BJ (cell line): Measurements from ENCODE around the gene MFAP3. TPM values are rescaled to one million over a fixed set of nuclear protein-coding genes. Genes with fewer than 3 reads are reported as not detected.
A peak's percentile ranks its signal among the peaks of the same experiment; 100 is the strongest.

Experiments used
- CTCF ChIA-PET: fragments of 350-600 bp; formaldehyde crosslinking; extraction: SDS; loops from one replicate; lab custom pipeline; 2021; ENCODE audit warnings: antibody characterized with exemption, inconsistent platforms; lab: Yijun Ruan, JAX
- POLR2A ChIA-PET: fragments of 300-600 bp; sonication (Branson Sonifier 250); formaldehyde crosslinking; extraction: SDS; loops from one replicate; lab custom pipeline; 2021; ENCODE audit warnings: antibody characterized with exemption; lab: Charles Lee
- DNase-seq: peaks from one replicate; pipeline ENCODE4 v3.0.0-alpha.2; 2011; ENCODE audit warnings: low read depth
- H3K27me3 ChIP-seq: 2 replicates; pipeline ENCODE4 v1.6.0; 2011; ENCODE audit warnings: low read length; ENCODE audit not compliant: control insufficient read depth, insufficient read depth
- H3K36me3 ChIP-seq: 2 replicates; pipeline ENCODE4 v1.5.1; 2011; ENCODE audit warnings: low read length; ENCODE audit not compliant: control insufficient read depth, insufficient read depth
- H3K4me3 ChIP-seq: 2 replicates; pipeline ENCODE4 v1.5.1; 2011; ENCODE audit warnings: low read depth, mild to moderate bottlenecking, control low read depth, low read length
- polyA plus RNA-seq: library from polyadenylated mRNA; depleted of rRNA; stranded (reverse); fragments of >200 nt; gene quantifications from 2 replicates; pipeline ENCODE4 v1.2.3, GENCODE V29; 2011
- TF ChIP-seq, protein P1 (sequence below): IDR thresholded peaks from 2 replicates; pipeline ENCODE4 v1.5.1; 2011; ENCODE audit warnings: low read depth, mild to moderate bottlenecking, control low read depth, inconsistent platforms, low read length, moderate library complexity; ENCODE audit not compliant: insufficient read depth

The MFAP3 gene
- polyA plus RNA-seq, 1 experiment: 24.5 TPM

DNA sequence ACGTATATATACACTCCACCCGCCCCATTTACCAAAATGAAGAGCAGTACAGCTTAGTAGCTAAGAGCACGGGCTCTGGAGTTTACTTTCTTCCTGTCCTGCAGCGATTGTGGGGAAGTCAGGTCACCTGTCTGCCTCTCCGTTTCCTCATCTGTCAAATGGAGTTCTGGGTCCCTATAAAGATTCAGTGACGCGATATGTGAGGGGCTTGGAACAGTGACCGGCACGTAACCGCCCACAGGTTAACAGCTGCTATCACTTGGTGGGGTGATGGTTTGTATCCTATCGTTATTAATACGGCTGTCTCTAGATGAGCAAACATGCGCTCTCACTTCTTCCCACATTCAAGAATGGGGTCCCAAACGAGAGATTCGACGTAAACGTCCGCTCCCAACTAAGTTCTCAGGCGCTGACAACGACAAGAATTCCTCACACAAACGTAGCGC is 483 bp upstream of the MFAP3 start:
- no peak for DNase-seq
- POLR2A ChIA-PET: no interaction called here
- peak overlapping the region; percentile 68 for H3K4me3 ChIP-seq
- H3K36me3 ChIP-seq: no peaks in the 10 kb centered on the region
- no peaks in the 10 kb centered on the region for H3K27me3 ChIP-seq
- CTCF ChIA-PET: interaction anchor here (0.6 to 1.7 kb wide), 3 partner anchors 10 to 572 kb away, joined by 3 to 4 read pairs (median 4); no protein-coding TSS in a partner anchor
- TF ChIP-seq, protein P1, sequence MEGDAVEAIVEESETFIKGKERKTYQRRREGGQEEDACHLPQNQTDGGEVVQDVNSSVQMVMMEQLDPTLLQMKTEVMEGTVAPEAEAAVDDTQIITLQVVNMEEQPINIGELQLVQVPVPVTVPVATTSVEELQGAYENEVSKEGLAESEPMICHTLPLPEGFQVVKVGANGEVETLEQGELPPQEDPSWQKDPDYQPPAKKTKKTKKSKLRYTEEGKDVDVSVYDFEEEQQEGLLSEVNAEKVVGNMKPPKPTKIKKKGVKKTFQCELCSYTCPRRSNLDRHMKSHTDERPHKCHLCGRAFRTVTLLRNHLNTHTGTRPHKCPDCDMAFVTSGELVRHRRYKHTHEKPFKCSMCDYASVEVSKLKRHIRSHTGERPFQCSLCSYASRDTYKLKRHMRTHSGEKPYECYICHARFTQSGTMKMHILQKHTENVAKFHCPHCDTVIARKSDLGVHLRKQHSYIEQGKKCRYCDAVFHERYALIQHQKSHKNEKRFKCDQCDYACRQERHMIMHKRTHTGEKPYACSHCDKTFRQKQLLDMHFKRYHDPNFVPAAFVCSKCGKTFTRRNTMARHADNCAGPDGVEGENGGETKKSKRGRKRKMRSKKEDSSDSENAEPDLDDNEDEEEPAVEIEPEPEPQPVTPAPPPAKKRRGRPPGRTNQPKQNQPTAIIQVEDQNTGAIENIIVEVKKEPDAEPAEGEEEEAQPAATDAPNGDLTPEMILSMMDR: no peak

DNA sequence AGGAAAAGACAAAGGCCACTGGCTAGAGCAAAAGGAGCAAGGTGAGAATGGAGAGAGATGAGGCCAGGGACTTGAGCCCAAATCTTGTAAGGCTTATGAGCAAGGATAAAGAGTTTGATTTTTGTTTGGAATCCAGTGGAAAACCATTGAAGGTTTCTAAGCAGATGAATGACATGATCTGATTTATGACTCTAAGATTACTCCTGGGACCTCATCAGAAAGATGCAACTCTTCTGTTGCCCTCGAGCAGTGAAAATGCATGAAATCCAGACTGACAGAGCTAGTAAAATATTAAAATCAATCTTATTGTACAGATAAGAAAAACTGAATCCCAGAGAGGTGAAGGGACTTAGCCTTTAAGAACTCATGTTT is 677 bp downstream of the MFAP3 start:
- Histone ChIP-seq H3K36me3 (no peaks in the 10 kb centered on the region), H3K4me3 (peak overlapping the region; percentile 68), H3K27me3 (no peaks in the 10 kb centered on the region)
- DNase-seq: no peak
- POLR2A ChIA-PET: interaction anchor here (0.6 kb wide), 1 partner anchor 11 kb away, joined by 3 read pairs; no protein-coding TSS in a partner anchor
- TF ChIP-seq, protein P1: no peak
- CTCF ChIA-PET: interaction anchor here (1.3 to 1.7 kb wide), 2 partner anchors 9 to 11 kb away, joined by 3 to 4 read pairs; no protein-coding TSS in a partner anchor

DNA sequence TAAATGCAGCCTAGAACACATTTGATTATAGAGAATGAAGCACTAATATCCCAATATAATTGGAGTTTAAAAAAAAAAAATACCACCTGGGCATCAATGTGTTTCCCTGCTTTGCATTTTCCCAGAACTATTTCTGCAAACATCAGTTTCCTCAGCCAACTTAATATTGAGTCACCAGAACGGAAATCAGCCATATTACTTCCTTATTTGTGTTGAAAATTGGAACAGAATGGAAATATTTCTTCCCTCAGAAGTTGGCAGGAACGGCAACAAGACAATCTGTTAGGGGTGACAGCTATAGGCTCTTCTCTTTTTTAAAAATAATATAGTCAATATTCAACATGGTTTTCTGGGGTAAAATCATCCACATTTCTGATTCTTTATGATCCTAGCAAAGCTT is 4.0 kb downstream of the MFAP3 start:
- H3K4me3 ChIP-seq: no peak overlapping the region
- no peaks in the 10 kb centered on the region for H3K27me3 ChIP-seq
- POLR2A ChIA-PET: no interaction called here
- TF ChIP-seq, protein P1: no peak
- CTCF ChIA-PET: no interaction called here
- H3K36me3 ChIP-seq: no peaks in the 10 kb centered on the region
- DNase-seq: no peak

DNA sequence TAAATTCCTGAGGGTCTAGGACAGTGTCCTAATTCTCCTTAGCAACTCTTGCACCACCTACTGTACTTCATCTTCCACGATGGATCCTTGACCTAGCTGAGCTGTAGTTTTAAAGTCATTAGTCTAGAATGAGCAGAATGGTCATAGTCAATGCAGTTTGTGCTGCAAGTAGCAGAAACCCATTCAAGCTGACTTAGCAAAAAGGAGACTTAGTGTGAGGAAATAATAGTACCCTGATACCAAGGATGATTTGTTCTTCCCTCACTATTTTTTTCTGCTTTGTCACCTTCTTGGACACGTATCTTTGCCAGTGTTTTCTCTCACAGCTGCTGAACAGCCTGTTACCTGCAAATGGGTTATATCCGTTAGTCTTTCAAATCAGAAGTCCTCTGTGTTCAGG is 5.3 kb downstream of the MFAP3 start:
- ChIA-PET CTCF (no interaction called here), POLR2A (no interaction called here)
- H3K4me3 ChIP-seq: no peak overlapping the region
- H3K36me3 ChIP-seq: no peaks in the 10 kb centered on the region
- DNase-seq: no peak
- H3K27me3 ChIP-seq: no peaks in the 10 kb centered on the region
- TF ChIP-seq, protein P1: no peak

DNA sequence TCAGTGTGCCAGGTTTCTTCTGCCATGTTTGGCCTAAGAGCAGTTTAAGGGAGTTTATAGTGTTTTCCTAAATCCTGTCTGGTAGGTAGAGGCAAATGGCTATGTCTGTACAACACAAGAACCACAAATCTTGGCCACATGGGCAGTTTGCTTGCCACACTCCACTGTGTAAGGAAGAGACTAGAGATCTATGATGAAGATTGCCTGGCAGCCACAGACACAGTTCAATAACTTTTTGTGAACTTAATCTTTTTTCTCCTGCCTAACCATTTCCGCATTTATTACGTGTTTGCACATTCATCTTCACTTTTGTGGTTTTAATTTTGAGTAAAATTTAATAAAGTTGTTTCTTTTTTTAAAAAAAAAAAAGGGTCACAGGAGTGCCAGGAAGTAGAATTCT is 5.8 kb downstream of the MFAP3 start:
- ChIA-PET POLR2A (no interaction called here), CTCF (interaction anchor here (0.6 to 1.3 kb wide), 3 partner anchors 10 to 360 kb away, joined by 3 read pairs; no protein-coding TSS in a partner anchor)
- TF ChIP-seq, protein P1: no peak
- H3K27me3 ChIP-seq: no peaks in the 10 kb centered on the region
- no peak overlapping the region for H3K4me3 ChIP-seq
- H3K36me3 ChIP-seq: no peaks in the 10 kb centered on the region
- no peak for DNase-seq
